GM12873 (cell line): ENCODE data around the gene ATP11A.

ENCODE experiments used
- CTCF ChIP-seq: IDR thresholded peaks from 2 replicates; pipeline ENCODE4 v1.5.1; 2012; ENCODE audit warnings: low read depth, mild to moderate bottlenecking, moderate library complexity, low read length, control low read depth; ENCODE audit not compliant: insufficient read depth; ENCODE audit errors: missing control alignments

The ATP11A gene

GRCh38 chr13:112885782-112886268 lies 196.0 kb downstream of the ATP11A start:
- TF ChIP-seq CTCF: no peak

- no peak for TF ChIP-seq CTCF
Measured at GRCh38 chr13:112887151-112887550, 197.3 kb downstream of the ATP11A start.

GRCh38 chr13:112887557-112887991 lies 197.7 kb downstream of the ATP11A start:
- no peak for TF ChIP-seq CTCF

- TF ChIP-seq CTCF: no peak
Measured at GRCh38 chr13:112888238-112889111, 198.6 kb downstream of the ATP11A start.

GRCh38 chr13:112889351-112890290 lies 199.8 kb downstream of the ATP11A start:
- TF ChIP-seq CTCF: no peak

GRCh38 chr13:112890316-112891145 lies 200.7 kb downstream of the ATP11A start:
- no peak for TF ChIP-seq CTCF
